HCT116 (cell line): ENCODE results near the gene HLA-F.

Experiments used
- CEBPB ChIP-seq: IDR thresholded peaks from 2 replicates; pipeline ENCODE4 v1.6.1; 2012; ENCODE audit warnings: low read depth
- CTCF ChIP-seq, 3 experiments: fragments of 200-600 bp in 1 of 3; sonication (generic) in 1 of 3; IDR thresholded peaks in 2 of 3; conservative IDR thresholded peaks in 1 of 3; 2 replicates each; pipeline ENCODE4 v1.5.1; 2012 to 2017; ENCODE audit warnings: low read depth in 2 of 3, low read length in 2 of 3, antibody characterized with exemption in 1 of 3, borderline replicate concordance in 1 of 3, control low read depth in 1 of 3, mild to moderate bottlenecking in 1 of 3, mixed read lengths in 1 of 3, mixed run types in 1 of 3, moderate library complexity in 1 of 3; ENCODE audit not compliant: insufficient read depth in 1 of 3
- EZH2 ChIP-seq: fragments of 200-600 bp; sonication (generic); IDR thresholded peaks from 2 replicates; pipeline ENCODE4 v1.6.1; 2017; ENCODE audit warnings: antibody characterized with exemption, mixed run types
- MAX ChIP-seq: IDR thresholded peaks from 2 replicates; pipeline ENCODE4 v1.6.1; 2012
- SP1 ChIP-seq: IDR thresholded peaks from 2 replicates; pipeline ENCODE4 v1.6.1; 2012; ENCODE audit warnings: low read depth

- no peak for TF ChIP-seq SP1
- no peak for TF ChIP-seq MAX
- no peak for TF ChIP-seq CEBPB
- TF ChIP-seq CTCF (IDR thresholded peaks at IDR 0.05 in 2 of 3, conservative IDR thresholded peaks at IDR 0.05 in 1 of 3; ENCODE audit: borderline replicate concordance in 1 of 3, insufficient read depth in 1 of 3, low read depth in 2 of 3, low read length in 2 of 3): no peak
- no peak for TF ChIP-seq EZH2
Observed at GRCh38 chr6:29751480-29751879, 28.2 kb downstream of the HLA-F start.
